GM19025 (cell line): Measurements from ENCODE around the gene UROC1.

ENCODE experiments used
- ATAC-seq: cut with Tn5 transposase; IDR thresholded peaks from one replicate; pipeline ENCODE4 v1.9.1; 2021; ENCODE audit warnings: mild to moderate bottlenecking, low read depth, moderate library complexity; ENCODE audit not compliant: unreplicated experiment

UROC1 gene

GRCh38 chr3:126466886-126467610, 50.5 kb downstream of the UROC1 start:
- no peak for ATAC-seq

- no peak for ATAC-seq
Measured at GRCh38 chr3:126465928-126466544, 51.5 kb downstream of the UROC1 start.

GRCh38 chr3:126464997-126465396, 52.6 kb downstream of the UROC1 start:
- no peak for ATAC-seq

- no peak for ATAC-seq
Measured at GRCh38 chr3:126464494-126464893, 53.1 kb downstream of the UROC1 start.

GRCh38 chr3:126464093-126464492, 53.5 kb downstream of the UROC1 start:
- no peak for ATAC-seq

- ATAC-seq = no peak
Measured at GRCh38 chr3:126463521-126463920, 54.1 kb downstream of the UROC1 start.

- ATAC-seq = no peak
Measured at GRCh38 chr3:126461450-126462070, 56.0 kb downstream of the UROC1 start.

- ATAC-seq = no peak
Measured at GRCh38 chr3:126460381-126460780, 57.2 kb downstream of the UROC1 start.

- no peak for ATAC-seq
Measured at GRCh38 chr3:126459763-126460127, 57.8 kb downstream of the UROC1 start.

GRCh38 chr3:126459111-126459762, 58.3 kb downstream of the UROC1 start:
- no peak for ATAC-seq

GRCh38 chr3:126456766-126457388, 60.7 kb downstream of the UROC1 start:
- ATAC-seq = no peak

- no peak for ATAC-seq
Measured at GRCh38 chr3:126456211-126456610, 61.4 kb downstream of the UROC1 start.

GRCh38 chr3:126454437-126455198, 63.0 kb downstream of the UROC1 start:
- ATAC-seq = no peak

- ATAC-seq = no peak
Measured at GRCh38 chr3:126454025-126454424, 63.5 kb downstream of the UROC1 start.

- no peak for ATAC-seq
Measured at GRCh38 chr3:126452213-126452612, 65.4 kb downstream of the UROC1 start.

- ATAC-seq = no peak
Measured at GRCh38 chr3:126451511-126451910, 66.1 kb downstream of the UROC1 start.

GRCh38 chr3:126450744-126451143, 66.8 kb downstream of the UROC1 start:
- ATAC-seq = no peak

GRCh38 chr3:126450219-126450618, 67.4 kb downstream of the UROC1 start:
- no peak for ATAC-seq

- ATAC-seq = no peak
Measured at GRCh38 chr3:126449621-126450051, 67.9 kb downstream of the UROC1 start.

- ATAC-seq = no peak
Measured at GRCh38 chr3:126448893-126449180, 68.7 kb downstream of the UROC1 start.
